HL-60/S4 treated with phorbol 12-myristate 13-acetate at 8.2 ng/mL for 4 days and 3 days (cell line): ENCODE data around the gene ARMC2.
"Not testable (repeated sequence)": the region's sequence is repeated elsewhere in the genome, so short reads cannot be mapped to it uniquely, and the experiment has no call there.

Experiments used
- in situ Hi-C: fragments of 300-500 bp; cut with MboI; formaldehyde crosslinking; loops from 2 replicates; pipeline ENCODE4 v1.15.0; 2022; ENCODE audit warnings: low sequenced_read_pairs

Gene ARMC2

GRCh38 chr6:108866798-108867197, 18.6 kb downstream of the ARMC2 start:
- in situ Hi-C loops = no loop called here

DNA sequence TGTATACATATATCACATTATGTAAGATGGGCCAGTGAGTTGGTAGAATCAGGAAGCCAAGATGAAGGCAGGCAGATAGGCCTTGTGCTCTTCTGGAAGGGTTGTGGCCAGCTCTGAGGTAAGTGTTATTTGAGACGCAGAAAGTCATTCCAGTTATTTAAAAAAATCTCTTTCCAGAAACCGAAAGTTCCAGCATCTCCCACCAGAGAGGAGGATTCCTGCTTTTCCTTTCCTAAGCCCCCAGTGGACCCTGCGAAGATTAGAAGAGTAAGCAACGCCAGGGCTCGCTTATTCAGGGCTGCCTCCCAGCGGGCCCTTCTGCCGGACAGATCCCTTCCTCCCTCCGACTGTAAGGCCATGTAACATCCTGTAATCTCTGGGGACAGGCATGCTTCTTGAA, 20.4 kb downstream of the ARMC2 start:
- in situ Hi-C loops = no loop called here

- in situ Hi-C loops = no loop called here
Observed at GRCh38 chr6:108869876-108870275, 21.7 kb downstream of the ARMC2 start.

DNA sequence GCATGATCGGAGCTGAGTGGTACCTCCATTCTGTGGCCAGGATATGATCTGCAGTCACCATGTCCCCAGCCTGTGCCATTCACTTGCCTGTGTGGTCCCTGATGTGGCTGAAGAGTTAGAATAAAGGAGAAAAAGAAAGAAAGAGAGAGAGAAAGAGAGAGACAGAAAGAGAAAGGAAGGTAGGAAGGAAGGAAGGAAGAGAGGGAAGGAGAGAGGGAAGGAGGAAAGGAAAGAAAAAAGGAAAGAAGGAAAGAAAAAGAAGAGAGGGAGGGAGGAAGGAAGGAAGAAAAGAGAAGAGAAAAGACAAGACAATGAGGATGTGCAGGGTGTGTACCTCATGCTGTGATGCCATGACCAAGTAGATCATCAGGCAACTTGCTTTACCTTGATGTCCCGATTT, 22.1 kb downstream of the ARMC2 start:
- in situ Hi-C loops = no loop called here

- in situ Hi-C loops = no loop called here
Observed at GRCh38 chr6:108872141-108872557, 23.9 kb downstream of the ARMC2 start.

GRCh38 chr6:108872575-108872974, 24.4 kb downstream of the ARMC2 start:
- in situ Hi-C loops = no loop called here

DNA sequence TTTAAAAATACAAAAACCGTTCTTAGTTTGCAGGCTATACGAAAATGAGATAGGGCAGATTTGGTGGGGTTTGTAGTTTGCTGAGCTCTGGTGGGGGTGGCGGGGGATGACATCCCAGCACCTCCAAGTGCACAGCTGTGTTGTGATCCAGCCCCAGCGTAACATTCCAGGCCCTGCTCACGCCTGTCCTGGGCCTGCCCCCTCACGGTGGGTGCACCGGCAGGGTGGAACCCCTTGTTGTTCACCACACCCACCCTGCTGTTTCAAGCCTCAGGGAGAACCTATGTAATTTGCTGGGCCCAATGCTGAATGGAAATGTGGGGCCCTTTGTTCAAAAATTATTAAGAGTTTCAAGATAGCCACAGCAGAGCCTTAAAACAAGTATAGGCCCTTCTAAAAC, 25.0 kb downstream of the ARMC2 start:
- in situ Hi-C loops = no loop called here

DNA sequence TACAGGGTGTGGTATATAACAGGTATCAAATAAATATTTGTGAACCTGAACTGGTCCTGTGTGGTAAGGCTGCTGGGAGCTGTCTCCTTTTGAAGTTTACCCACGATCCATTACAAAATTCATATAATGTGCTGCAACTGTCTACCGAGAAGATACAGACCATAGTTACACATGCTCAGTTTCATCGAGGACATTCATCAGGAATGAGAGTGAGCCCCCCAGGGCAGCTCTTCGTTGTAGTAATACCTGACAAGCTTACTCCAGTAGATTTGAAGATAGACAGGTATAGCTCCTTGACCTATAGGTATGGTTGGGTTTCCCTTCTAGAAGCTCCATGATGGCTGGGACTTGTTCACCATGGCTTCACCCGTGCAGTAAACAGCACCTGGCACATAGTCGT, 25.7 kb downstream of the ARMC2 start:
- in situ Hi-C loops = no loop called here

- in situ Hi-C loops = no loop called here
Observed at GRCh38 chr6:108874470-108875160, 26.4 kb downstream of the ARMC2 start.

DNA sequence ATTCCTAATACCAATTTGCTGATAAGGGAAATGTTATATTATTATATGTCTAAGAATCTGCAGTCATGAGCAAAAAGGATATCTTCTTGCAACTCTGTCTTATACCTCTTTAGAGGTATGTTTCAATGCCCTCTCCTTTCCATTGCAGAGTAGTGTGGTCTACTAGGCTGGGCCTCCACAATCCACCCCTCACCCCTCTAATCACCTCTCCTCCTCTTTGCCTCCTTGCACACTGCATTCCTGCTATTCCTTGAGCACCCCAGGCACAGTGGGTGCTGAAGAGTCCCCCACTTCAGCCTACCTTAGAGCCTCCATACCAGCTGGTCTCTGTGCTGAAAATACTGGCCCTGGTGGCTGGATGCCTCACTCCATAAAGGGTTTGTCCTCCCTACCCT, 26.9 kb downstream of the ARMC2 start:
- in situ Hi-C loops = no loop called here

DNA sequence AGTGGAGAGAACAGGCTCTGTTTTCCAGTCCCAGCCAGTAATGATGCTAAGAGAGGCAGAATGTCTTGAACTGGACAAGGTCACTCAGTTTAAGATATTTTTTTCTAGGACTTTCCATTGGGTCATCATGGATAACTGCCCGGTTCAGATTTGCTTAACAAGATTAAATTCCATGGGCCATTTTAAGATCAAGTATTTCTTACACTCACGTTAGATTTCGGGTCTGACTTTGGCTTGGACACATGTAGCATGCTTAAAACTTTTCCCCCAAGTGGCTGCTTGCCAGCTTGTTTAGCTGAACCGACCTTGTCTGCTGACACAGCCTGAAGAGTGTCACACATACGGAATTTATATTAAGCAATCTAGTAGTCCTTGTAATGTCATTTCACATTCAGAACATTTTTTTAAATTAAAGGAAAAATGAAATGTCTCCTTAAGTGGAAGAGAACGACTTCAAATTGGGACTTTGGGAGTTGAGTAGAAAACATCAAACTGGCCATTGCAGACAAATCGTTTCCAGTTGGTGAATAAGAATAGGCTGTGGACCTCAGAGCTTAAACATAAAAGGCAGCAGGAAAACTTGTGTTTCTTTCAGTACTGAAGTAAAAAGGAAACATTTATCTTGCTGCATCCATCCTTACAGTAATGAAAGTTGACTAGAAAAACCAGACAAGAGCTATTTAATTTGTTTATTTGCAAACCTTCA, 29.0 kb downstream of the ARMC2 start:
- in situ Hi-C loops = no loop called here

DNA sequence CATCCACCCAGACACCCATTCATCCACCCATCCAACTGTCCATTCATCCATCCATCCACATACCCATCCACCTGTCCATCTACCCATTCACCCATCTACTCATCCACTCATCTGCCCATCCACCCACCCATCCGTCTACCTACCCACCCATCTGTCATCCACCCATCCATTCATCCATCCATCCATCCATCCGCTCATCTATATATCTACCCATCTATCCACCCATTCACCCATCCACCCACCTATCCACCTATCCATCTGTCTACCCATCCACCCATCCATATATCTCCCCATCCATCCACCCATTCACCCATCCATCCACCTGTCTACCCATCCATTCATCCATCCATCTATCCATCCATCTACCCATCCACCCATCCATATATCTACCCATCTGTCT, 30.7 kb downstream of the ARMC2 start:
- in situ Hi-C loops = no loop called here

DNA sequence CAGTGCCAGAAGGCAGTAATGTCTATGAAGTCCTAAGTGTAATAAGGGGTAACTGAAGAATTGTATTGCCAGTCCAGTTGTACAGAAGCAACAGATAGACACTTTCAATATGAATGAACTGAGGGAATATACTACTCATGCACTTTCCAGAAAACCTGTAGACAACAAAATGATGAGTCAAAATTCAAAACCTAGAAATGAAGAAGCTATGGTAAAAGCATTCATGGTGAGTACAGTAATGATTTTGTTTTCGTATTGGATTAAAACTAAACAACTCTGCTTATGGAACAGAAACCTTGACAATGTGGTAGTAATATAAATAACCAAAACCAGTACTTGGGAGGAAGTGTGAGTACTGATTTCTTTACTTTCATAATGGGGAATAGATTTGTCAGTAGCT, 35.0 kb downstream of the ARMC2 start:
- in situ Hi-C loops = no loop called here

DNA sequence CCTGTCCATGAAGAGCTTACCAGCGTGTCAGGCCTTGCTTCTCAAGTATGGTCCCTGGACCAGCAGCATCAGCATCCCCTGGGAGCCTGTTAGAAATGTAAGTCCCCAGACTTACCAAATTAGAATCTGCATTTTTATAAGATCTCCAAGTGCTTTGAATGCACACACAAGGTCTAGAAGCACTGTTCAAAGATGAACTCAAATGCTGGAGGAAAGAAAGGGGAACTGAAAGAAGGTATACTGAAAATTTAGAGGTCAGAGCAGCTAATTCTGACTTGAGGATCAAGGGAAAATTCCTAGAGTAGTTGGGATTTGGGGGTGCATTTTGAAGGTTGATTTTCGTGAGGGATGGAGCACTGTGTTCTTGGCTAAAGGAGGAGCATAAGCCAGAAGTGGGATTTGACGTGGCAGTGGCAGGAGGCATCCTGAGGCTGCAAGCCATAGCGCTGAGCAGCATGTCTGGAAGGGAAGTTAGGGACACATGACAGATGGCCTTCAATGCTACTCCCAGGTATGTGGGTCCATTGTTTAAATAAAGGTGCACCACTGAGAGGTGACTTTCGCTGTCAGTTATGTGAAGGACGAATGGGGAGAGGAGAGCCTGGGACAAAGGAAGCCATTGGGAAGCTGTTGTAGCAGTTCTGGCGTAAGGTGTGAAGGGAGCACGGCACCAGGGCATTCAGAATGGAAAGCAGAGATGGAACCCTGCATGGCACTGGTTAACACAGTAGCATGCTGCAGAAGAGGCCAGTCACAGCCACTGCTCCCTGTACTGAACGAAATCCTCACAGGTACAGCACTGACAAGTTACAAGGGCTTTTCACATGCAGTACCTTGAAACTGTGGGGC, 36.2 kb downstream of the ARMC2 start:
- in situ Hi-C loops = no loop called here

DNA sequence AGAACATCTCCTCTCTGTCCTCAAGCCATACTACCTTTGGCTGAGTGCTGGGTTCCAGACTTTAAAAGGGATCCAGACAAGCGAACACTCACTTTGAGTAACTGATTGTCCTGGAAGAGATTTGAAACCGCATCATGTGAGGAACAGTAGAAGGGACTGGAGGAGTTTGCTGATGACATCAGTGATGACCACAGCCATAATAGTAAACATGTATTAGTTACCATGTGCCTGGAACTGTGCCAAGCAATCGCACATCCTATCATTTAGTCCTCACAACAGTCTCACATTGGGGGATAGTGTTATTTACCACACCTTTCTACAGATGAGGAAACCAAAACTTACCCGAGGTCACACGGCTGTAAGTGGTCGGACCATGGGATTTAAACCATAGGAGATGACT, 39.8 kb downstream of the ARMC2 start:
- in situ Hi-C loops = no loop called here

- in situ Hi-C loops = no loop called here
Observed at GRCh38 chr6:108888745-108889144, 40.5 kb downstream of the ARMC2 start.

DNA sequence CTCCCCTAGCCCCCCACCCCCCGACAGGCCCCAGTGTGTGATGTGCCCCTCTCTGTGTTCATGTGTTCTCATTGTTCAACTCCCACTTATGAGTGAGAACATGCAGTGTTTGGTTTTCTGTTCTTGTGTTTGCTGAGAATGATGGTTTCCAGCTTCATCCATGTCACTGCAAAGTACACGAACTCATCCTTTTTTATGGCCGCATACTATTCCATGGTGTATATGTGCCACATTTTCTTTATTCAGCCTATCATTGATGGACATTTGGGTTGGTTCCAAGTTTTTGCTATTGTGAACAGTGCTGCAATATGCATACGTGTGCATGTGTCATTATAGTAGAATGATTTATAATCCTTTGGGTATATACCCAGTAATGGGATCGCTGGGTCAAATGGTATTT, 42.7 kb downstream of the ARMC2 start:
- in situ Hi-C loops = not testable (repeated sequence)

DNA sequence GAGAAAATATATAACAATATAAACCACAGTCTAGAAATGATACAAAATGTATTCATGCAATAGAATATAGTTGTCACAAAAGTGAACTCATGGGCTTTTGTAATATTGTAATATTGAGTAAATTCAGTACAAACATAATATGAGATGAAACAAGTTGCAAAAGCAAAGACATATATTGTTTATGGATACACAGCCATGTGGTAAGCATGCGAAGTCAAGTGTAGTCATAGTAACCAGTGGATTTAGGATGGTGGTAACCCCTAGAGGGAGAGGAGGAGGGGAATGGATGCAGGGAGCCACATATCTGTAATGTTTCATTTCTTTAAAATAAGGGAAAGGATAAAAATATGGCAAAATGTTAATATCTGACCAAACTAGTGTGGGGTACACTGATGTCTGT, 47.3 kb downstream of the ARMC2 start:
- in situ Hi-C loops = no loop called here

DNA sequence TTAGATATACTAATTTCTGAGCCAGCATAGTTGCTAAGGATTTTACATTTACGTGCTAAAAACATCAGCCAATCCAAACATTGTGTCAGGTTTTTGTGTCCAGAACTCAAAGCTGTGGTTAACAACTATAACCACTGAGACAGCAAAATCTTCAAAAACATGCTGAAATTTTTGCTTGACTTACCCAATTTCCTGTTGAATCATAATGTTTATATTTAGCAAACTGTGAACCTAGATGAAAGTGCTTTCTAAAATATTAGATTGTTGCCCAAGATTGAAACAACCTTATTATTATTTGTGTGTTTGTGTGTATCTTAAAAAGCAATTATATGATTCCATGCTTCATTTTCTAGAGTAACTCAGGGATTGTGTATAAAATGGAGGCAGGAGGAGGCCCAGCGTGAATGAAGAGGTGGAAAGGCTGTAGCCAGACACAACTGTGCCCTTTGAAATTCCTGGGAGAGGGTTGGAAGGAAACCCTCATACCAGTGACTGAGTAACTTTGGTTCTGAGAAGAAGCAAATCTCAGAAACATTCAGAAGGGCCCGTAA, 48.0 kb downstream of the ARMC2 start:
- in situ Hi-C loops = no loop called here

- in situ Hi-C loops = no loop called here
Observed at GRCh38 chr6:108897371-108897770, 49.1 kb downstream of the ARMC2 start.

DNA sequence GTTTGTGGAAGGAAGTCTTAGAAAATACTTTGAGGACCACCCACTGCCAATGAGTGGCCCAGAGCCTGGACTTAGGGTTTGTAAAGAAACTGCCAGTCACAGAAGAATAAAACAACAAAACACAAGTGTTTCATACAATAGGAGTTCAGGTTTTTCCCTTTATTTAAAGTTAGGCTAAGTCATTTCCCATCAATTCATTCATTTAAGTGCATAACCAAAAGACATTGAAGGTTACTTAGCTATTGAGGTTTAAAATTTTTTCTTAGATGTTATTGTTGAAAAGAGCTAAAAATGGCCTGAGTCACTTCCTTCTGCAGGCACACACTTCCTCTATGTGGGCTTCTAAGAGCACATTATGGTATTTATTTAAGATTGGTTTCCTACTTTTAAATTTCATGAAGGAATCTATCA, 54.2 kb downstream of the ARMC2 start:
- in situ Hi-C loops = no loop called here

DNA sequence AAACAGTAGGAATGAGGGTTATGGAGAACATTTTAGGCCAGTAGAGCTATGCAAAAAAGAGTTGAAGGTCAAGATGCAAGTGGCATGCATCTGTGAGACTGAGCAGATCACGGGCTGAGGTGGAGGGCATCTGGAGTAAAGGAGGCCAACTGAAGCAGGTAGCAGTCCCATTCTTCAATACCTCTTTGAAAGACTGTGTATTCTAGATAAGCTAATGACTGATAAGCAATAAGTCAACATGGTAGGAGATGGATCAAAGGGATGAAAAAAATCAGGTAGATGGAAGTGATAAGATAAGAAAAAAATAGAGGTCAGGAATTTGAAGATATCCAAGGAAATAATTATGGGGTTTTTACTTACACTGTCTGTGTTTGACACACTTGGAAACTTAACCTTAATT, 55.6 kb downstream of the ARMC2 start:
- in situ Hi-C loops = no loop called here
